Endothelial cell (in vitro differentiated cells): ENCODE measurements around the gene ATAD3B. TPM values are rescaled to one million over a fixed set of nuclear protein-coding genes. Genes with fewer than 3 reads are reported as not detected.
A peak's percentile ranks its signal among the peaks of the same experiment; 100 is the strongest.
"Not testable (repeated sequence)": the region's sequence is repeated elsewhere in the genome, so short reads cannot be mapped to it uniquely, and the experiment has no call there.

Source experiments
- DNase-seq: peaks from one replicate; pipeline ENCODE4 v3.0.0; 2021; ENCODE audit warnings: low spot score
- H3K27ac Mint-ChIP-seq: one replicate; pipeline ENCODE4 v1.8.0; 2021; ENCODE audit warnings: mixed read lengths, inconsistent platforms; ENCODE audit not compliant: unreplicated experiment
- H3K27me3 Mint-ChIP-seq: one replicate; pipeline ENCODE4 v1.8.0; 2021; ENCODE audit warnings: mild to moderate bottlenecking, moderate library complexity, mixed read lengths, inconsistent platforms; ENCODE audit not compliant: unreplicated experiment
- H3K36me3 Mint-ChIP-seq: one replicate; pipeline ENCODE4 v1.8.0; 2021; ENCODE audit warnings: mild to moderate bottlenecking, low read depth, mixed read lengths, inconsistent platforms; ENCODE audit not compliant: unreplicated experiment
- H3K4me1 Mint-ChIP-seq: one replicate; pipeline ENCODE4 v1.8.0; 2021; ENCODE audit warnings: mild to moderate bottlenecking, mixed read lengths, inconsistent platforms; ENCODE audit not compliant: unreplicated experiment
- H3K4me3 Mint-ChIP-seq: one replicate; pipeline ENCODE4 v1.8.0; 2021; ENCODE audit warnings: mild to moderate bottlenecking, mixed read lengths, inconsistent platforms; ENCODE audit not compliant: unreplicated experiment
- H3K9me3 Mint-ChIP-seq: one replicate; pipeline ENCODE4 v1.8.0; 2021; ENCODE audit warnings: mixed read lengths, inconsistent platforms; ENCODE audit not compliant: unreplicated experiment
- total RNA-seq: library from RNA; stranded (reverse); fragmentation: NEBNext Ultra II Directional; extraction: Animal tissue kit (Norgen Biotek cat#: 25700); gene quantifications from one replicate; pipeline ENCODE4 v1.2.1, GENCODE V29; 2021; ENCODE audit not compliant: unreplicated experiment
- TF ChIP-seq, protein P1 (sequence below): fragments of 200-600 bp; sonication (generic); IDR thresholded peaks from one replicate; pipeline ENCODE4 v1.5.0; 2021; ENCODE audit warnings: antibody characterized with exemption; ENCODE audit not compliant: unreplicated experiment

ATAD3B gene
- total RNA-seq, 1 donor from 2014 or later: 27.2 TPM

- no peak overlapping the region for H3K4me3 Mint-ChIP-seq
- no peaks in the 10 kb centered on the region for H3K9me3 Mint-ChIP-seq
- H3K4me1 Mint-ChIP-seq: peaks cover 22% of the 10 kb centered on the region
These were observed 43.8 kb upstream of the ATAD3B start for GRCh38 chr1:1427820-1428148.

DNA sequence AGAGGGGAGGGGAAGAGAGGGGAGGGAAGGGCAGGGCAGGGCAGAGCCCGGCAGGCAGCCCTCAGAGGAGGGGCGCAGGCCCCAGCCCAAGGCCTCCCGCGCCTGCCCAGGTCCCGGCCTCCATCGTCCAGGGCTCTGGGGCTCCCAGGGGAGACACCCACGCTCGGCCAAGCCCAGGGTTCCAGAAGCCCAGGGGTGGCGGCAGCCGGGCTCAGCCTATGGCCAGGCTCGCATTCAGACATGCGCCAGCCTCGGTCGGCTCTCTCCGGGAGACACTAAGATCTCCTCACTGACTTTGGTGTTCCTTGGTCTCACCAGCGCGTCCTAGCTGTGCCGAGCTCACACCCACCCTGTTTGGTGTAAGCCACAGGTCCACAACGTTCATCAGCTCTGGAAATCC is 43.4 kb upstream of the ATAD3B start:
- no peak for DNase-seq
- Mint-ChIP-seq H3K4me3 (peak overlapping the region; percentile 91), H3K27ac (peak overlapping the region; percentile 85), H3K4me1 (peaks cover 22% of the 10 kb centered on the region), H3K36me3 (peaks cover 9% of the 10 kb centered on the region), H3K9me3 (no peaks in the 10 kb centered on the region), H3K27me3 (peaks cover 18% of the 10 kb centered on the region)
- TF ChIP-seq, protein P1, sequence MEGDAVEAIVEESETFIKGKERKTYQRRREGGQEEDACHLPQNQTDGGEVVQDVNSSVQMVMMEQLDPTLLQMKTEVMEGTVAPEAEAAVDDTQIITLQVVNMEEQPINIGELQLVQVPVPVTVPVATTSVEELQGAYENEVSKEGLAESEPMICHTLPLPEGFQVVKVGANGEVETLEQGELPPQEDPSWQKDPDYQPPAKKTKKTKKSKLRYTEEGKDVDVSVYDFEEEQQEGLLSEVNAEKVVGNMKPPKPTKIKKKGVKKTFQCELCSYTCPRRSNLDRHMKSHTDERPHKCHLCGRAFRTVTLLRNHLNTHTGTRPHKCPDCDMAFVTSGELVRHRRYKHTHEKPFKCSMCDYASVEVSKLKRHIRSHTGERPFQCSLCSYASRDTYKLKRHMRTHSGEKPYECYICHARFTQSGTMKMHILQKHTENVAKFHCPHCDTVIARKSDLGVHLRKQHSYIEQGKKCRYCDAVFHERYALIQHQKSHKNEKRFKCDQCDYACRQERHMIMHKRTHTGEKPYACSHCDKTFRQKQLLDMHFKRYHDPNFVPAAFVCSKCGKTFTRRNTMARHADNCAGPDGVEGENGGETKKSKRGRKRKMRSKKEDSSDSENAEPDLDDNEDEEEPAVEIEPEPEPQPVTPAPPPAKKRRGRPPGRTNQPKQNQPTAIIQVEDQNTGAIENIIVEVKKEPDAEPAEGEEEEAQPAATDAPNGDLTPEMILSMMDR: no peak

More at GRCh38 chr1:1427820-1428148, 43.8 kb upstream of the ATAD3B start:
- Mint-ChIP-seq H3K27ac (no peak overlapping the region), H3K27me3 (peaks cover 18% of the 10 kb centered on the region), H3K36me3 (peaks cover 9% of the 10 kb centered on the region)
- TF ChIP-seq, protein P1: no peak
- DNase-seq: no peak

DNA sequence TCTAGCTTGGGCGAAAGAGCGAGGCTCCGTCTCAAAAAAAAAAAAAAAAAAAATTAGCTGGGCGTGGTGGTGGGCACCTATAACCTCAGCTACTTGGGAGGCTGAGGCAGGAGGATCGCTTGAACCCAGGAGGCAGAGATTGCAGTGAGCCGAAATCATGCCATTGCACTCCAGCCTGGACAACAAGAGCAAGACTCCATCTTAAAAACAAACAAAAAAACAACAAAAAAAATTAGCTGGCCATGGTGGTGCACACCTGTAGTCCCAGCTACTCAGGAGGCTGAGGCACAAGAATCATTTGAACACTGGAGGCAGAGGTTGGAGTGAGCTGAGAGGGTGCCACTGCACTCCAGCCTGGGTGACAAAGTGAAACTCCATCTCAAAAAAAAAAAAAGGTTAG is 42.6 kb upstream of the ATAD3B start:
- DNase-seq, H3K36me3 Mint-ChIP-seq, H3K27ac Mint-ChIP-seq, H3K9me3 Mint-ChIP-seq, H3K4me3 Mint-ChIP-seq: not testable (repeated sequence)
- Mint-ChIP-seq H3K27me3 (peaks cover 18% of the 10 kb centered on the region), H3K4me1 (peaks cover 22% of the 10 kb centered on the region)

DNA sequence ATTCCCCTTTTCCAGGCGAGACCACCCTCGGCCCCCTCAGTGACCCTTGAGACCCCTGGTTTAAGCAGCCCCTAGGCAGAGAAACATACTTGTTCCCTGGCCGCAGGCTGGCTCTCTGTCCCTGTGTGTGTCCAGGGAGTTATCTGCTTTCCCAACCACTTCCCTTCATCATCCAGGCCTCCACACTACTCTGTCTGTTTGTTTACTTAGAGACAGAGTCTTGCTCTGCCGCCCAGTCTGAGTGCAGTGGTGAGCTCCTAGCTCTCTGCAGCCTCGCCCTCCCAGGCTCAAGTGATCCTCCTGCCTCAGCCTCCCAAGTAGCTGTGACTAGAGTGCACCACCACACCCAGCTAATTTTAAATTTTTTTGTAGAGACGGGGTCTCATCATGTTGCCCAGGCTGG is 41.9 kb upstream of the ATAD3B start:
- Mint-ChIP-seq H3K27me3 (peaks cover 15% of the 10 kb centered on the region), H3K27ac (peak overlapping the region; percentile 82), H3K4me1 (peaks cover 22% of the 10 kb centered on the region), H3K36me3 (peaks cover 9% of the 10 kb centered on the region), H3K9me3 (no peaks in the 10 kb centered on the region), H3K4me3 (peak overlapping the region; percentile 57)
- DNase-seq: no peak
- TF ChIP-seq, protein P1: no peak

GRCh38 chr1:1430114-1430982 is 41.2 kb upstream of the ATAD3B start:
- Mint-ChIP-seq H3K27ac (peak overlapping the region; percentile 82), H3K27me3 (peaks cover 12% of the 10 kb centered on the region), H3K36me3 (peaks cover 4% of the 10 kb centered on the region), H3K4me1 (peaks cover 26% of the 10 kb centered on the region), H3K4me3 (peak overlapping the region; percentile 57), H3K9me3 (no peaks in the 10 kb centered on the region)
- TF ChIP-seq, protein P1: no peak
- peak; percentile 66 for DNase-seq
